CD4-positive, CD25-positive, alpha-beta regulatory T cell (primary cell): ENCODE measurements around the gene TTLL3. TPM values are rescaled to one million over a fixed set of nuclear protein-coding genes. Genes with fewer than 3 reads are reported as not detected.

ENCODE experiments used
- ATAC-seq, 2 donors: fragments of 150-1000 bp; cut with Tn5 transposase; one replicate each; pipeline ENCODE4 v1.10.0; 2021; ENCODE audit warnings: low read depth in 2 of 2, moderate number of reproducible peaks in 2 of 2, moderate library complexity in 1 of 2
- DNase-seq, 3 donors: peaks; one replicate each; pipeline versions ENCODE4 v3.0.0 to v3.0.0-alpha.2; 2012 to 2022; ENCODE audit warnings: mixed read lengths in 1 of 3
- H3K27ac ChIP-seq: one replicate; pipeline ENCODE4 v1.7.0; 2013; ENCODE audit warnings: mild to moderate bottlenecking, low read length; ENCODE audit not compliant: insufficient read depth, poor library complexity, severe bottlenecking
- H3K27me3 ChIP-seq: one replicate; pipeline ENCODE4 v1.7.0; 2013; ENCODE audit warnings: low read length; ENCODE audit not compliant: control insufficient read depth, insufficient read depth
- H3K36me3 ChIP-seq: one replicate; pipeline ENCODE4 v1.7.0; 2013; ENCODE audit warnings: mild to moderate bottlenecking, low read length, moderate library complexity; ENCODE audit not compliant: control insufficient read depth, insufficient read depth
- H3K4me1 ChIP-seq: 2 replicates; pipeline ENCODE4 v1.7.0; 2013; ENCODE audit warnings: mild to moderate bottlenecking, low read length; ENCODE audit not compliant: insufficient read depth, control insufficient read depth, poor library complexity, severe bottlenecking
- H3K4me3 ChIP-seq: one replicate; pipeline ENCODE4 v1.7.0; 2013; ENCODE audit warnings: low read depth, mild to moderate bottlenecking, low read length, moderate library complexity
- H3K9me3 ChIP-seq, 2 experiments: 1 replicate in 1 of 2; 2 replicates in 1 of 2; pipeline ENCODE4 v1.7.0; 2013; ENCODE audit warnings: low read length in 2 of 2, mild to moderate bottlenecking in 1 of 2, moderate library complexity in 1 of 2; ENCODE audit not compliant: control insufficient read depth in 2 of 2
- H3K27ac Mint-ChIP-seq, 3 donors: one replicate each; pipeline ENCODE4 v1.8.0; 2020 to 2022; ENCODE audit warnings: mild to moderate bottlenecking in 3 of 3, mixed read lengths in 3 of 3, moderate library complexity in 2 of 3
- H3K27me3 Mint-ChIP-seq: one replicate; pipeline ENCODE4 v1.8.0; 2022; ENCODE audit warnings: mild to moderate bottlenecking, mixed read lengths
- H3K36me3 Mint-ChIP-seq: one replicate; pipeline ENCODE4 v1.8.0; 2020; ENCODE audit warnings: mixed read lengths
- H3K4me1 Mint-ChIP-seq, 4 donors: one replicate each; pipeline ENCODE4 v1.8.0; 2020 to 2022; ENCODE audit warnings: mixed read lengths in 4 of 4, mild to moderate bottlenecking in 1 of 4
- H3K4me3 Mint-ChIP-seq, 4 donors: one replicate each; pipeline ENCODE4 v1.8.0; 2020 to 2022; ENCODE audit warnings: mild to moderate bottlenecking in 4 of 4, mixed read lengths in 4 of 4, moderate library complexity in 3 of 4
- H3K9me3 Mint-ChIP-seq, 7 donors: one replicate each; pipeline ENCODE4 v1.8.0; 2020 to 2022; ENCODE audit warnings: mixed read lengths in 7 of 7, mild to moderate bottlenecking in 3 of 7, moderate library complexity in 2 of 7
- polyA plus RNA-seq, 4 donors: library from polyadenylated mRNA; unstranded; fragments of 300-500 nt; fragmentation: Illumina TruSeq; gene quantifications; one replicate each; pipeline ENCODE4 v1.2.3, GENCODE V29; 2021
- total RNA-seq: library from RNA; stranded (reverse); gene quantifications from one replicate; pipeline ENCODE4 v1.2.3, GENCODE V29; 2022

TTLL3 gene
- total and polyA plus RNA-seq, 5 donors from 2014 or later, result 2.3 to 89.9 (median 3.8) TPM

DNA sequence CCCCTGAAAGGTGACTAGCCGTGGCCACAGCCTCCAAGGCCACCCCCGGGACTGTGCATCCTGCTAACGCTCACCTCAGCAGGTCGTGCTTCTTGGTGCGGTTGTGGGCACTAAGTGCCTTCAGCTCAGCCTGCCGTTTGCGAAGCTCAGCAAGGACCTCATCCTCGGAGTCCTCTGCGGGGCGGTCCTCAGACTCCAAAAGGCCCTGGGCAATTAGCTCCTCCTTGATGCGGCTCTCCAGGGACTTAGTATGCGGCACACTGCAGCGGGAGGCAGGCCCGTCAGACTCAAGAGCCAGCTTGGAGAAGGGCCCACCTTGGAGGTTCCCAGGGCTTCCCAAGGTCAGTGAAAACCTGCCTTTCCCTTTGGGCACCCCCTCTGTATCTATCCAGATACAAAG is 26.1 kb upstream of the TTLL3 start:
- Mint-ChIP-seq H3K9me3 (no peaks in the 10 kb centered on the region), H3K27ac (no peak overlapping the region), H3K4me3 (no peak overlapping the region), H3K27me3 (no peaks in the 10 kb centered on the region), H3K36me3 (peaks cover 37% of the 10 kb centered on the region), H3K4me1 (peaks cover 13 to 50% (median 40%) of the 10 kb centered on the region in 4 donors)
- ATAC-seq (no peak), DNase-seq (no peak)
- no peak overlapping the region for H3K4me3 ChIP-seq
- no peaks in the 10 kb centered on the region for H3K9me3 ChIP-seq
- H3K4me1 ChIP-seq, result peaks cover 35% of the 10 kb centered on the region
- H3K36me3 ChIP-seq, result peaks cover 54% of the 10 kb centered on the region
- no peak overlapping the region for H3K27ac ChIP-seq
- no peaks in the 10 kb centered on the region for H3K27me3 ChIP-seq

DNA sequence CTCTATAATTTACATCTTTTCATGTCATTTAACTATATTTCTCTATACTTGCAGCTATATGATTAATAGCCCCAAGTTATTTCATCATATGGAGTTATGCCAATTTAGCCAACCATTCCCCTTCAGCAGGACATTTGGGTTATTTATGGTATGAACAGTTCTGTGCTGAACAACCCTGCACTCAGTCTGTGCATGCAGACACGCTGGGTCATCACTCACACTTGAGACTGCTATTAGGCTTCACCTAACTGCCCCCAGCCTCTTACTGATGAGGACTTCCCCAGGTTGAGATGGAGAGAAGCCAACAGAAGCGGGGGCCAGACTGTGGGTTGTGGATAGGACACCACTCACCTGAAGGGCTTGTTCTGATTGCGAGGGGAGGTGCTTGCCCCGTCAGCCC is 25.1 kb upstream of the TTLL3 start:
- Histone ChIP-seq H3K4me1 (peaks cover 25% of the 10 kb centered on the region), H3K27ac (no peak overlapping the region), H3K4me3 (no peak overlapping the region), H3K9me3 (no peaks in the 10 kb centered on the region), H3K27me3 (no peaks in the 10 kb centered on the region), H3K36me3 (peaks cover 63% of the 10 kb centered on the region)
- Mint-ChIP-seq H3K9me3 (no peaks in the 10 kb centered on the region), H3K27me3 (no peaks in the 10 kb centered on the region), H3K36me3 (peaks cover 41% of the 10 kb centered on the region), H3K27ac (no peak overlapping the region), H3K4me3 (peak overlapping the region in 1 of 4 donors; percentile 47), H3K4me1 (peaks cover 12 to 43% (median 36%) of the 10 kb centered on the region in 4 donors)
- ATAC-seq (no peak), DNase-seq (no peak)

DNA sequence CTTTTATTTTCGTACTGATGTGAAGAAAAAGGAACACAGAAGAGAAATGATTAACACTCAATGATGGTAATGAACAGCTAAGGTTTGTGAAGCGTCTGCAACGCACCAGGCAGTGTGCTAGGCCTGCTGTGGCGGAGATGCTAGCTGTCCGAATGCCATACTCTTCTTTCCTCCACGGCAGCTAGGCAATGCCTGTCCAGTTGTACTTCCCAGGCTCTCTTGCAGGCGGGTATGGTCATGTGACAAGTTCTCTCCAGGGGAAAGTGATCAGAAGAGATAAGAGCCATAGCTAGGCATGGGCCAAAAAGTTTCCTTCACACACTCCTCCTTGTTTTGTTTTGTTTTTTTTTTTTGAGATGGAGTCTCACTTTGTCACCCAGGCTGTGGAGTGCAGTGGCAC is 24.5 kb upstream of the TTLL3 start:
- Mint-ChIP-seq H3K9me3 (no peaks in the 10 kb centered on the region), H3K4me1 (peaks cover 18 to 45% (median 37%) of the 10 kb centered on the region in 4 donors), H3K27ac (peak overlapping the region in 1 of 3 donors; percentile 79), H3K4me3 (peak overlapping the region in 1 of 4 donors; percentile 47), H3K27me3 (no peaks in the 10 kb centered on the region), H3K36me3 (peaks cover 41% of the 10 kb centered on the region)
- H3K9me3 ChIP-seq, result no peaks in the 10 kb centered on the region
- H3K4me1 ChIP-seq, result peaks cover 24% of the 10 kb centered on the region
- no peak for ATAC-seq
- no peak overlapping the region for H3K4me3 ChIP-seq
- no peak for DNase-seq
- H3K27me3 ChIP-seq, result no peaks in the 10 kb centered on the region
- H3K36me3 ChIP-seq, result peaks cover 67% of the 10 kb centered on the region
- H3K27ac ChIP-seq, result no peak overlapping the region

DNA sequence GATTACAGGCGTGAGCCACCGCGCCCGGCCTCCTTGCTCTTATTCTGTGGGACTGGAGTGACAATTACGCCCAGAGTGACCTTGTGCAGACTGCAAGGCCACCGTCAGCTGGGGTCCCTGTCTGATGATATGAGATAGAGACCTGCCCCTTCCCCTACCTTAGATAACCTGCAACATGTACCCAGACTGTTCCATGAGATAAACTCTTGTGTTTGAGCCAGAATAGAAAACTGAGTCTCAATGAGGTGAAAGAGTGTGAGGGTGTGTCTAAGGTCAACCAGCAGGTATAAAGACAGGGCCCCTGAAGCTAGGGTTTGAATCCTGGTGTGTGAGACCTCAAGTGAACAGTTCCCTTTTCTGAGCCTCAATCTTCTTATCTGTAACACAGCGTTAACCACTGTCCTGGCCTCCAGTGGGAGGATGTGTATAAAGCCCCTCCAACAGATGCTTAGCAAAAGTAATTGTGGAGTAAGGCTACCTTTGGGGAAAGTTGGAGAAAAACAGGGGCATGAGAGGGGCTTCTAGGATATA is 23.8 kb upstream of the TTLL3 start:
- Mint-ChIP-seq H3K36me3 (peaks cover 40% of the 10 kb centered on the region), H3K4me1 (peaks cover 18 to 46% (median 38%) of the 10 kb centered on the region in 4 donors), H3K4me3 (no peak overlapping the region), H3K9me3 (no peaks in the 10 kb centered on the region), H3K27me3 (no peaks in the 10 kb centered on the region), H3K27ac (peak overlapping the region in 1 of 3 donors; percentile 26)
- no peak overlapping the region for H3K27ac ChIP-seq
- no peak for DNase-seq
- H3K4me1 ChIP-seq, result peaks cover 22% of the 10 kb centered on the region
- no peak overlapping the region for H3K4me3 ChIP-seq
- no peak for ATAC-seq
- peaks cover 64% of the 10 kb centered on the region for H3K36me3 ChIP-seq
- no peaks in the 10 kb centered on the region for H3K9me3 ChIP-seq
- H3K27me3 ChIP-seq, result no peaks in the 10 kb centered on the region

DNA sequence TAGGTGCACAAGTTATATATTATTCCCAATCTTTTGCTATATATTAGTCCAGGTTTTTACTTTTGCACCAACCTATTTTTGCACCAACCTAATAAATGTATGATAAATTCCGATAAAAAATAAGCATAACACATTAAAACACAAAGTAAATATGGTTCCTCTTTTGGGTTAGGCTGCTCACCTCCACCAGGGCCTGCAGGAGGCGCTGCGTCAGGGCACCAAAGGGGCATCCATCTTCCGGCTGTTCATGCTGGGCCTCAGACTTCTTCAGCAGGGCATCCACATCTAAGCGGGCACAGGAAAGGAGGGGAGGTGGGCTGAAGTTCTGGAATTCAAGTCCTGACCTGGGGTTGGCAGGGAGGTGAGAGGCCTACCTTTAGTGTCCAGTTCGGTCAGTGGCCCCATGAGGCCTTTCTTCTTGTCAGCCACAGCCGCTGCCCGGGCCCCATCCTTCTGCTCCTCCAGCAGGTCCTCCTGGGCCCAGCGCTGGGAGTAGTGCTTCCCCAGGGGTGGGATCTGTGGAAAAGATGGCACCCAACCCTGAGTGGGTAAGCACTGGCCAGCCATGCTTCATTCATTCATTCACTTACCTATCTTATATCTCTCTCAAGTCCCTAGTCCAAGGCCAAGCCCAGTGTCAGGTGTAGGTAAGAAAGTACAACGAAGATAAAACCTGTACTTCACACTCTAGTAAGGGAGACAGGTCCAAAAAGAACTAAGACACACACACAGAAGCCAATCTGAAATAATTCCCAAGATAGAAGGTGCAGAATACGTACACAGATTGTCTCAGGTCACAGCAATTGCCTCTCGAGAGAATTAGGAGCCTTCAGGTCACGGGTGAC is 23.0 kb upstream of the TTLL3 start:
- H3K27ac Mint-ChIP-seq, result peak overlapping the region; percentile 8 to 54 (median 34)
- Histone ChIP-seq H3K27me3 (no peaks in the 10 kb centered on the region), H3K9me3 (no peaks in the 10 kb centered on the region), H3K4me1 (peaks cover 23% of the 10 kb centered on the region), H3K4me3 (no peak overlapping the region), H3K36me3 (peaks cover 61% of the 10 kb centered on the region), H3K27ac (no peak overlapping the region)
- H3K4me3 Mint-ChIP-seq, result peak overlapping the region in 1 of 4 donors; percentile 32
- no peaks in the 10 kb centered on the region for H3K27me3 Mint-ChIP-seq
- no peaks in the 10 kb centered on the region for H3K9me3 Mint-ChIP-seq
- DNase-seq, result no peak
- peaks cover 18 to 44% (median 39%) of the 10 kb centered on the region in 4 donors for H3K4me1 Mint-ChIP-seq
- H3K36me3 Mint-ChIP-seq, result peaks cover 40% of the 10 kb centered on the region
- ATAC-seq, result no peak

DNA sequence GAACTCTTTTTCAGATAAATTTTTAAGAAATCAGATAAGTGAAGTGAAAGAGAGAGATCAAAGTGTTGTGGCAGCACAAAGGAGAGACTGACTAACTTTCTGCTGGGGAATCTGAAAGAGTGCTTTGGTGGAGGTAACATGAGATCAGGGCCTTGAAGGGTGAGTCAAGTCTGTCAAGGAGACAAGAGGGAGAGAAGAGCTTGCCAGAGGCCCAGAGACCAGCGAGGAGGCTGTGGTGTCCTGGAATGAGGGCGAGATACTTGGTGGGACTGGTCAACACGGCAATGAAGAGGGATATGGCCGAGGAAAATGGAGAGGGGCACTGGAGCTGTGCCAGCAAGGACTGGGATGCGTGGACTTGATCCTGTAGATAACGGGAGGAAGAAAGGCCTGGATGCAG is 22.3 kb upstream of the TTLL3 start:
- peaks cover 19% of the 10 kb centered on the region for H3K4me1 ChIP-seq
- H3K9me3 Mint-ChIP-seq, result no peaks in the 10 kb centered on the region
- peaks cover 58% of the 10 kb centered on the region for H3K36me3 ChIP-seq
- DNase-seq, result peak in 1 of 3 donors; percentile 48
- H3K27me3 Mint-ChIP-seq, result no peaks in the 10 kb centered on the region
- H3K27ac ChIP-seq, result no peak overlapping the region
- no peak for ATAC-seq
- H3K4me3 ChIP-seq, result no peak overlapping the region
- peaks cover 39% of the 10 kb centered on the region for H3K36me3 Mint-ChIP-seq
- H3K27me3 ChIP-seq, result no peaks in the 10 kb centered on the region
- H3K4me1 Mint-ChIP-seq, result peaks cover 17 to 37% (median 33%) of the 10 kb centered on the region in 4 donors
- H3K4me3 Mint-ChIP-seq, result peak overlapping the region in 2 of 4 donors; percentile 32 to 87
- no peaks in the 10 kb centered on the region for H3K9me3 ChIP-seq
- peak overlapping the region; percentile 8 to 57 (median 34) for H3K27ac Mint-ChIP-seq

DNA sequence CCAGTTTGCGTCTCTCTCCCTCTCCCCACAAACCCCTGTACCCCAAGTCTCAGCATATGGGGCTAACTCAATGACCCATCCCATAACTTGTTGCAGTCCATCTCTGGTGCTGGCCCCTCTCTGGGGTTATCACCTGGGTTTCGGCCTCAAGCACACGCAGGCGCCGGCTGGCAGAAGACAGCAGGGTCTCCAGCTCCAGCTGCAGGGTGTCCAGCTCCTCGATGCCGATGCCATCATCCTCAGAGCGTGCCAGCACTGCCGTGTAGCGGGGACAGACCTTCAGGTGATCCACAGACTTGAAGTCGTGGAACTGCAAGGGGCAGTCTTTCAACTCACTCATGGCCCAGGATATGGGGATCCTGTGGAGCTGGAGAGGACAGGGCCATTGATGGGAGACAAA is 18.9 kb upstream of the TTLL3 start:
- Mint-ChIP-seq H3K27me3 (no peaks in the 10 kb centered on the region), H3K4me1 (peaks cover 23 to 63% (median 48%) of the 10 kb centered on the region in 4 donors), H3K36me3 (peaks cover 36% of the 10 kb centered on the region), H3K27ac (peak overlapping the region in 1 of 3 donors; percentile 99), H3K4me3 (peak overlapping the region; percentile 92 to 99 (median 96)), H3K9me3 (no peaks in the 10 kb centered on the region)
- Histone ChIP-seq H3K27me3 (no peaks in the 10 kb centered on the region), H3K36me3 (peaks cover 44% of the 10 kb centered on the region), H3K4me1 (peaks cover 44% of the 10 kb centered on the region), H3K4me3 (peak overlapping the region; percentile 95), H3K27ac (peak overlapping the region; percentile 96), H3K9me3 (no peaks in the 10 kb centered on the region)
- ATAC-seq (no peak), DNase-seq (no peak)
